ENCODE measurements around the gene DLGAP1. TPM values are rescaled to one million over a fixed set of nuclear protein-coding genes. Genes with fewer than 3 reads are reported as not detected.
"Not testable (repeated sequence)": the region's sequence is repeated elsewhere in the genome, so short reads cannot be mapped to it uniquely, and the experiment has no call there.

DLGAP1 gene
- total RNA-seq, 1 donor from 2014 or later, result 3.7 TPM

- Mint-ChIP-seq H3K4me1 (ENCODE audit: unreplicated experiment) (peaks cover 21% of the 10 kb centered on the region), H3K4me3 (no peak overlapping the region), H3K27ac (no peak overlapping the region), H3K27me3 (peaks cover 4% of the 10 kb centered on the region), H3K9me3 (no peaks in the 10 kb centered on the region), H3K36me3 (no peaks in the 10 kb centered on the region)
- TF ChIP-seq CTCF (conservative IDR thresholded peaks at IDR 0.05), result no peak
- no peak for DNase-seq (ENCODE audit: extremely low spot score, unreplicated experiment)
Observed at GRCh38 chr18:3706279-3707097, 748.6 kb downstream of the DLGAP1 start.

GRCh38 chr18:3704556-3705344 is 750.4 kb downstream of the DLGAP1 start:
- Mint-ChIP-seq H3K4me1 (ENCODE audit: unreplicated experiment) (peaks cover 11% of the 10 kb centered on the region), H3K4me3 (no peak overlapping the region), H3K36me3 (no peaks in the 10 kb centered on the region), H3K9me3 (no peaks in the 10 kb centered on the region), H3K27ac (no peak overlapping the region), H3K27me3 (peaks cover 4% of the 10 kb centered on the region)
- no peak for TF ChIP-seq CTCF (conservative IDR thresholded peaks at IDR 0.05)
- DNase-seq (ENCODE audit: extremely low spot score, unreplicated experiment), result no peak

GRCh38 chr18:3703732-3704176 is 751.4 kb downstream of the DLGAP1 start:
- Mint-ChIP-seq H3K4me1 (ENCODE audit: unreplicated experiment) (peaks cover 6% of the 10 kb centered on the region), H3K27me3 (peaks cover 4% of the 10 kb centered on the region), H3K36me3 (no peaks in the 10 kb centered on the region), H3K4me3 (peak overlapping the region; percentile 13), H3K27ac (peak overlapping the region; percentile 16), H3K9me3 (no peaks in the 10 kb centered on the region)
- TF ChIP-seq CTCF (conservative IDR thresholded peaks at IDR 0.05), result peak; percentile 85
- no peak for DNase-seq (ENCODE audit: extremely low spot score, unreplicated experiment)

GRCh38 chr18:3699707-3700567 is 755.2 kb downstream of the DLGAP1 start:
- H3K36me3 Mint-ChIP-seq; H3K27ac Mint-ChIP-seq; H3K4me1 Mint-ChIP-seq (ENCODE audit: unreplicated experiment); H3K4me3 Mint-ChIP-seq; DNase-seq (ENCODE audit: extremely low spot score, unreplicated experiment); H3K9me3 Mint-ChIP-seq: not testable (repeated sequence)
- peaks cover 11% of the 10 kb centered on the region for H3K27me3 Mint-ChIP-seq

- not testable (repeated sequence) for H3K27ac Mint-ChIP-seq; H3K27me3 Mint-ChIP-seq; H3K36me3 Mint-ChIP-seq; H3K4me3 Mint-ChIP-seq; DNase-seq (ENCODE audit: extremely low spot score, unreplicated experiment); H3K9me3 Mint-ChIP-seq
- peaks cover 13% of the 10 kb centered on the region for H3K4me1 Mint-ChIP-seq (ENCODE audit: unreplicated experiment)
Observed at GRCh38 chr18:3694030-3694778, 760.9 kb downstream of the DLGAP1 start.

- no peak for TF ChIP-seq CTCF (conservative IDR thresholded peaks at IDR 0.05)
- Mint-ChIP-seq H3K36me3 (no peaks in the 10 kb centered on the region), H3K4me1 (ENCODE audit: unreplicated experiment) (peaks cover 20% of the 10 kb centered on the region), H3K9me3 (peaks cover 10% of the 10 kb centered on the region), H3K27me3 (peaks cover 6% of the 10 kb centered on the region), H3K27ac (no peak overlapping the region), H3K4me3 (no peak overlapping the region)
- DNase-seq (ENCODE audit: extremely low spot score, unreplicated experiment), result no peak
Observed at GRCh38 chr18:3693410-3693809, 761.7 kb downstream of the DLGAP1 start.

Measured in type B pancreatic cell (in vitro differentiated cells).